CMK (cell line): ENCODE results near the gene SUPT3H.
"Not testable (repeated sequence)": the region's sequence is repeated elsewhere in the genome, so short reads cannot be mapped to it uniquely, and the experiment has no call there.

Experiments
- DNase-seq: peaks from one replicate; pipeline ENCODE4 v3.0.0-alpha.2; 2010; ENCODE audit warnings: low read depth

The SUPT3H gene

GRCh38 chr6:45255434-45255833, 122.3 kb downstream of the SUPT3H start:
- DNase-seq, result no peak

GRCh38 chr6:45254253-45254652, 123.5 kb downstream of the SUPT3H start:
- DNase-seq, result no peak

- no peak for DNase-seq
Observed at GRCh38 chr6:45253453-45253852, 124.3 kb downstream of the SUPT3H start.

GRCh38 chr6:45231660-45232059, 146.1 kb downstream of the SUPT3H start:
- no peak for DNase-seq

GRCh38 chr6:45229416-45229815, 148.3 kb downstream of the SUPT3H start:
- DNase-seq, result no peak

GRCh38 chr6:45226081-45226480, 151.7 kb downstream of the SUPT3H start:
- no peak for DNase-seq

- DNase-seq, result no peak
Observed at GRCh38 chr6:45222380-45222779, 155.4 kb downstream of the SUPT3H start.

- no peak for DNase-seq
Observed at GRCh38 chr6:45215759-45216158, 162.0 kb downstream of the SUPT3H start.

GRCh38 chr6:45212976-45213375, 164.8 kb downstream of the SUPT3H start:
- DNase-seq, result no peak

GRCh38 chr6:45209762-45210161, 168.0 kb downstream of the SUPT3H start:
- no peak for DNase-seq

GRCh38 chr6:45206793-45207492, 170.8 kb downstream of the SUPT3H start:
- no peak for DNase-seq

GRCh38 chr6:45201484-45201883, 176.2 kb downstream of the SUPT3H start:
- DNase-seq, result no peak

GRCh38 chr6:45200510-45200909, 177.2 kb downstream of the SUPT3H start:
- DNase-seq, result no peak

GRCh38 chr6:45199554-45199953, 178.2 kb downstream of the SUPT3H start:
- no peak for DNase-seq

- DNase-seq, result no peak
Observed at GRCh38 chr6:45196121-45196520, 181.6 kb downstream of the SUPT3H start.

- DNase-seq, result no peak
Observed at GRCh38 chr6:45195137-45195536, 182.6 kb downstream of the SUPT3H start.

GRCh38 chr6:45192556-45192955, 185.2 kb downstream of the SUPT3H start:
- DNase-seq, result no peak

GRCh38 chr6:45191414-45191813, 186.3 kb downstream of the SUPT3H start:
- DNase-seq, result no peak

- no peak for DNase-seq
Observed at GRCh38 chr6:45187836-45188235, 189.9 kb downstream of the SUPT3H start.

- no peak for DNase-seq
Observed at GRCh38 chr6:45185403-45186251, 192.1 kb downstream of the SUPT3H start.

GRCh38 chr6:45184937-45185336, 192.8 kb downstream of the SUPT3H start:
- DNase-seq, result no peak

GRCh38 chr6:45184040-45184439, 193.7 kb downstream of the SUPT3H start:
- DNase-seq, result no peak

GRCh38 chr6:45176373-45176772, 201.4 kb downstream of the SUPT3H start:
- DNase-seq, result not testable (repeated sequence)
